ENCODE measurements around the gene LYSMD1.

The LYSMD1 gene

DNA sequence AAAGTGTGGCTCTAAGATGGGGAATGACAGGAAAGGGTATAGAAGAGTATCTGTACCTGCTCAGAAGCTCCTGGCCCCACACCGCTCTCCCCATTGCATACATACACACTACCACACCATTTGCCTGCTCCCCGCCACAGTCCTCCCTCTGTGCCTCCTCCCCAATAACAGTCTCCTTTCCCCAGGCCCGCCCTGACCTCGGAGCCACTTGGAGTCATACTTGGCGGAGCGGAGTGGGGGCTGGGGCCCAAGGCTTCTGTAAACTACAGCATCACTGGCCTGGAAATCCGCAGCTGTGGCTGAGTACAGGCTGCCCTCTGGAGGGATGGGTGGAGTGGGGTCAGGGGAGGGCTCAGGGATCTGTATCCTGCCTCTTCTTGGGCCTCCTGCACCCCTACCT, 27.9 kb downstream of the LYSMD1 start:
- DNase-seq (ENCODE audit: low spot score) = no peak

DNA sequence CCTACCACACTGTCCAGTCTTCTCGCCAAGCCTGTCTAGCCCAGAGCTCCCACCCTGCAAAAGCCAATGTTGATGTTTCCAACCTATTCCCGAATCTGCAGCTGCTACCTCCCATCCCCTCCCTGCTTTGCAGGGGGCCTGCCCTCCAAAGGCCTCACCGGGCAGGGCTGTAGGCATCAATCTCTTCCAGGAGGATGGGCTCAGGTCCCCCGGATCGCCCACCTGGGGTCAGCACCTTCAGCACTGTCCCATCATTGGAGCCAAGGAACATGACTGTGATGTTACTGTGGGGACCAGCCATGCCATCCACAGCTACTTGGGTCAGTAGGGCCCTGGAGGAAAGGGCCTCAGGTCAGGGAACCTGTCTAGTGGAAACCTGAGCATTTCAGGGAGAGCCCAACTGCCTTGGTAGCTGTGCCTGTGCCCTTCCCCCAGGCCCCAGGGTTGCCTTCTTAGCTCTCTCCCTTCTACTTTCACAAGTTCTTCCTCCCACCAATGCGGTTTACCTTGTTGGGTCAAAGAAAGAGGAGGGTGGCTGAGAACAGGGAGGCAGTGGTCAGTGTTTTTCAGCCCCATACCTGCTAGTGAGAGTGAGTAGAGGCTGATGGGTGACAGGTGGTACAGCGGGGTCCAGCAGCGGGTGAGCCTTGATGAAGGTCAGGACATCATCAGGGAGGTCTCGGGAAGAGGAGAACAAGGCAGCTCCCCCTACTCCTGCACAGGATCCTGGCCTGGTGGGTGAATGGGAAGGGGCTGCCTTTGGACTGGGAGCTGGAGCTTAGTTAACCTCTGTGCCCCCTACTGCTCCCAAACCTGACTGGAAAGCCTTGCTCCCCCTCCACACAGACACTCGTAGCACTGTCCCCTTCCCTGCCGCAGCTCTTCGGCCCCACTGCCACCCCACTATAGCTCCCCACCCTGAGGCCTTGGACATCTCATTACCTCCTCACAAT, 30.0 kb downstream of the LYSMD1 start:
- DNase-seq (ENCODE audit: low spot score) = no peak

DNA sequence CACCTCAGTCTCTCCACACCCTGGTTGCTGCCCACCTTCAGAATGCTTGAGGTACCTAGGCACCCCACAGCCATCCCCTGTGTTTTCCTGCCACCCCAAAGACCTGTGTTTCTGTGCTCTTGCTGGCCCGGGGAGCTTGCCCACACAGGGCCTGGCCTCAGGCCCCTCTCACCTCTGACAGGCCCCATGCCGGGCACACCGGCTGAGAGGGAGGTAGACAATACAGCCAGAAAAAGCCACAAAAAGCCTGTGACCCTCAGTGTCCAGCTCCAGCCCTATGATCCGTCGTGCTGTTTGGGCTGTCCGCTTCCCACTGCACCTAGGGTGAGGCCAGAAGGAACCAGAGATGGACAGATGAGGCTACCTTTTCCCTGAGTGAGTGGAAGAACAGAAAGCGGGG, 30.7 kb downstream of the LYSMD1 start:
- DNase-seq (ENCODE audit: low spot score) = no peak

DNA sequence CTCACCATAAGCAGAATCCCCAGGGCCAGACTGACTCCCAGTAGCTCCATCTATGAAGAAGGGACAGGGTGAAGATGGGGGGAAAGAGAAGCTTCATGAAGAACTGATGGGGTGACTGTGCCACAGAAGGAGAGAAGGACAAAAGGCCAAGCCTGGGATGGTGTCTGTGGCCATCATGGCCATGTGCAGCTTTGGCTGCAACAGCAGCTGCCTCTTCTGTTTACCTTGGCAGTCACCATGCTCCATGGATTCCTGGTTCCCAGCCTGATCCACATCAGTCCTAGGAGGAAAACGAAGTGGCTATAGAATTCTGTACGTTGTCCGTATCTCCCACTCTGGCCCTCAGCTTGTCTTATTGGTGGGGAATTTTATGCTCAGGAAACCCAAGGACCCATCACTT, 31.3 kb downstream of the LYSMD1 start:
- no peak for DNase-seq (ENCODE audit: low spot score)

DNA sequence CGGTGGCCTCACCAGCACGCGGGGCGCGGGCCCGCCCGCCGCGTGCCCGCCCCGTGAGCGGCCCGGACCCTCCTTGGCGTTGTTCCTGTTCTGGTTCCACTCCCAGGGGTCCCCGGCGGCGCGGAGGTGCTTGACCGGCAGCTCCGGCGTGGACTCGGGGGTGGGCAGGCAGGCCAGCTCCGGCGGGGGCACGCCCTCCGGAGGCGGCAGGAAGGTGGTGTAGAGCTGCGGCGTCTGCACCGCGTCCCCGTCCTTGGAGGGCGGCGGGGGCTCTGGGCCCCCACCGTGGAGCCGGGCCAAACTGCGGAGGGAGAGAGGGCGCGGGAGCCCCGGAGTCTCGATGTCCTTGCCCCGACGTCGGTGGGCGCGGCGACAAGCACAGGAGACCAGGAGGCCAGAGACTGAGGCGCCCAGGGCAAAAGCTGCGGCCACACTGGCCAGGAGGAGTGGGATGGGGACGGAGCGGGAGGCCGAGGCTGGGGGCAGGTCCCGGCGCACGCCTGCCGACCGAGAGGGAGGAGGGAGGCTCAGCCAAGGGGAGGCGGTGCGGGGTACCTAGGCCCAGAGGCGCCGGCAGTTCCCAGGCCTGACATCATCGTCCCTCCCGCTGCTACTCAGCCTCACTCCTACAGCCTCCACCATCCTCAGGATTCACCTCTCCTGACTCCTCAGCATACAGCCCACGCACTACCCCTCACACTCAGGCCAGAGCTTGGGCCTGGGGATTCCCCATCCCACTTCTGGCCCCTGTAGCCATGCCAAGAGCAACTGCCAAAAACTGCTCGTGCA, 32.5 kb downstream of the LYSMD1 start:
- peak; percentile 69 for DNase-seq (ENCODE audit: low spot score)

DNA sequence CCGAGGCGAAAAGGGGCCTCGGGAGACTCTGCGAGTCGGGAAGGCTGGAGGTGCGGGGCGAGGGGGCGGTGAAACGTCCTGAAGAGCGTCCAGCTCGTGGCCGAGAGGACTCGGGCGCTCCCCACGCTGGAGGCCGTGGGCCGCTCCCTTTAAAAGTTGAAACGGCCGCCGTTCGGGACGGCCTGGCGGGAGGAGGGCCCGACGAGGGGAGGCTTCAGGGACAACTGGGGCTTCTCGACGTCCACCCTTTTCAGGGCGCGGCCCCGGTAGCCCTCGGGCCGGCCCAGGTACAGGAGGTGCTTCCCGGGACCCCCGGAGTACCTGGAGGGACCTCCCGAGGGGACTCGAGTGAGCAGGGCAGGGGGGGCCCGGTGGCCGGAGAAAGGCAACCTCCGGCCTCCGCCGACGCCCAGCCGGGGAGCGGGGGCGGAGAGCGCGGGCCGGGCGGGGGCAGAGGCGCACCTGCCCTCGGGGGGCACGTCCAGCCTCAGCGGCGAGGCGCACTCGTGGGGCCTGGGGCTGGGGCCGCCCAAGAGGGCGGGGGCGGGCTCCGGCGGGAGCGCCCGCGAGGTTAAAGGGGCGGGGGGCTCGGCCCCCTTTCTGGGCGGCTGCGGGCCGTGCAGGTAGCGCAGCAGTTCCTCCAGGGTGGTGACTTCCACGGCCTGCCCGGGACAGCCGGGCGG, 33.2 kb downstream of the LYSMD1 start:
- peak; percentile 52 for DNase-seq (ENCODE audit: low spot score)

DNA sequence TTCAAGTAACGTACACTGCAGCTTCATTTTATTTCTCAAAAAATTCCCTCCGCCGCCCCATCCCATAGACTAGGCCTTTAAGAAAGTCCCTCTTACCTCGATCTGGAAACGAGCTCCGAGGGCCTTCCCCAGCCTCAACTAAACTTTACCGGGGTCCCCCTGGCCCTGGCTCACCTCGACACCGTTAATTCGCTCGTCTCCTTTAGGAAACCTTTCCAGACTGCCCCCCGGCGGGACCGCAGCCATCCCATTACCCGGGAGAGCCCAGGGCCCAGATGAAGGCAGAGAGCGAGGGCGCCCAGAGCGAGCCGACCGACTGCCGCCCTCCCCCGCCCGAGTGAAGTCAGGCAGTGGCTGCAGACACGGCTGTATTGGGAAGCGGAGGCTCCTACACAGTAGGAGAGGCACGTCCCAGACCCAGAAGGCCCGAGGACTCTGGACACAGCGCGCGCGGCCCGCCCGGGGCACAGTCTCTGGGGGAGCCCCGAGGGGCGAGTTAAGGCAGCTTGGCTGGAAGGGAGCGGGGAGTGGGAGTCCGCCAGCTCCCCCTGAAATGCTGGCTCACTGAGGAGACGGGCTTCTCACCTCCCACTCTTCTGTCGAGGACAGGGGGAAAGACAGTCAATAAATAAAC, 33.9 kb downstream of the LYSMD1 start:
- peak; percentile 50 for DNase-seq (ENCODE audit: low spot score)

DNA sequence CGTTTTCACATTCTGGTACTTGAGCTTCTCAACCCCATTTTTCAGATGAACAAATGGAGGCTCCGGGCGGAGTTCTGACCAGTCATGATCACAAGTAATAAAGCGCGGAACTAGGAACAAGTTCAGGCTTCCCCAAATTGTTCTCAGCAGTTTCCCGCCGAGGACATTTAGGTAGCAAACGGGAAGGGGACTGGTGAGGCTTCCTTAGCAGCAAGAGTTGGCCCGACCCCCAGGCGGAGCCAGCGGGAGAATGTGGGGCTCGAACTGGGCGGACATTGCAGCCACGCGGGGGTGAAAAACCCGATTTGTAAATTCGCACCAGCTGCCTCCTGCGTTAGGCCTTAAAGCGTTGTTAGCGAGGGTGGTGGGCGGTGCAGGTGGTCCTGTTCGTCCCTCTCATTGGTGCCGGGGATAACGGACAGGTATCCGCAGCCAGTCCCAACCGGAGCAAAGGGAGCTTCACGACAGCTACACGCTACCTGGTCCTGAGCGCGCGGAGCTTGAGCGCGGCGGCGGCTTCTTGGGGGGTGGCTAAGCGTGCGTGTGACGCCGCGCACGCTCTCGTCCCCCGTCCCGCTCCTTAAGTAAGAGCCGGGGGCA, 34.6 kb downstream of the LYSMD1 start:
- DNase-seq (ENCODE audit: low spot score) = peak; percentile 92

DNA sequence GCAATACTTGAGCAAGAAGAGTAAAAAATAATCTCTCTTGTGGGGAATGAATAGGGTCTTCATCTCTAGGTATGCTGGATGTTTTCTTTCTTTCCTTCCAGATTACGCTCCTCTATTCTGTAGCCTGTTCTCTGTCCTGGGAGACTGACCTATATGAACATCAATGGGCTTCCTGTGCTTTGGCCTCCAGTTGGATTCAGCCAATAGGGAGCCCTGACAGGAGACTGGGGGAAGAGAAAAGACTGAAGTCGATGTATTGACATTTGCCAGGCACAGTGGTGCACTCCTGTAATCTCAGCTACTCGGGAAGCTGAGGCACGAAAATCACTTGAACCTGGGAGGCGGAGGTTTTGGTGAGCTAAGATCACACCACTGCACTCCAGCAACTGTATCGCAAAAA, 36.9 kb downstream of the LYSMD1 start:
- DNase-seq (ENCODE audit: low spot score) = no peak

DNA sequence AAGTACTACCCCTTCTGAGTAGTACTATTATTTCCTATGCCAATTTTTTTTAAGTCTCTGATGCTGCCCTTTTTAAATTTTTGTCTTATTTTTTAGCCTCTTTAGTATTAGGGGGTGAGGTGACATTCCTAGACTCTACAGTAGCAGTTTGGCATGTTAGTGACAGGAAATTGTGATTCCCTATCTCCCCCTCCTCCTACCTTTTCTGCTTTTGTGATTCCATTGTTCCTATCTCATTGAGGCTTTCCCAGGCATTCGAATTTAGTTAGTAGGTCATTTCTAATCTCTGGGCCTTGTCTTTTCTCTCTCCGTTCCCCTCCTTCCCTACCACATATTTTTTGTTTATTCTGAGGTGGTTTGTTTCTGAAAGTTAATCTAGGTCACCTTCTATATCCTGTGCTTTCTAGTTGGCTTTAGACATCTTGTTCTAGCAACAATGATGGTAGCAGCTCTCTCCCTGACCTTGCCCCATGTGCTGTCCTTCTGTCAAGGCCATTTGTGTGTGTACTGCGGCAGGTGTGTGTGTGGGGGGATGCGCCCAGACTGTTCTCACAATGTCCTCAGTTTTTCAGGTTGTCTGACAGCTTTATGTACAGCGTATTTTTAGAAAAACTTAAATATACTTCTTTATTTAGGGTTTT, 40.8 kb downstream of the LYSMD1 start:
- no peak for DNase-seq (ENCODE audit: low spot score)

DNA sequence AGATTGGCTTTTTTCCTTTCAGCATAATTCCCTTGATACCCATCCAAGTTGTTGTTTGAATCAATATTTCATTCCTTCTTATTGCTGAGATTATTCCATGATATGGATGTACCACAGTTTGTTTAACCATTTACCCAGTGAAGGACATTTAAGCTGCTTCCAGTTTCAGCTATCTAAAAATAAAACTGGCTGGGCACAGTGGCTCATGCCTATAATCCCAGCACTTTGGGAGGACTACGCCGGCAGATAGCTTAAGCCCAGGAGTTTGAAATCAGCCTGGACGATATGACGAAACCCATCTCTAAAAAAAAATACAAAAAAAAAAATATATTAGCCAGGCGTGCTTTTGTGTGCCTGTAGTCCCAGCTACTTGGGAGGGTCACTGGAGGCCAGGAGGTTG, 51.8 kb downstream of the LYSMD1 start:
- no peak for DNase-seq (ENCODE audit: low spot score)
